GM10248 (cell line): ENCODE measurements around the gene PAM.

Experiments
- CTCF ChIA-PET: fragments of 300-600 bp; sonication (Branson Sonifier 250); formaldehyde crosslinking; extraction: SDS; loops from one replicate; lab custom pipeline; 2021; ENCODE audit warnings: antibody characterized with exemption; lab: Yijun Ruan, JAX
- POLR2A ChIA-PET: fragments of 350-650 bp; sonication (Branson Sonifier 250); formaldehyde crosslinking; extraction: SDS; loops from one replicate; lab custom pipeline; 2020; ENCODE audit warnings: antibody characterized with exemption; lab: Yijun Ruan, JAX
- DNase-seq: peaks from one replicate; pipeline ENCODE4 v3.0.0; 2012; ENCODE audit errors: extremely low spot score
- CTCF ChIP-seq: IDR thresholded peaks from 2 replicates; pipeline ENCODE4 v1.5.1; 2012; ENCODE audit warnings: mild to moderate bottlenecking, low read depth; ENCODE audit errors: extremely low read depth, missing control alignments, control extremely low read depth

PAM gene

DNA sequence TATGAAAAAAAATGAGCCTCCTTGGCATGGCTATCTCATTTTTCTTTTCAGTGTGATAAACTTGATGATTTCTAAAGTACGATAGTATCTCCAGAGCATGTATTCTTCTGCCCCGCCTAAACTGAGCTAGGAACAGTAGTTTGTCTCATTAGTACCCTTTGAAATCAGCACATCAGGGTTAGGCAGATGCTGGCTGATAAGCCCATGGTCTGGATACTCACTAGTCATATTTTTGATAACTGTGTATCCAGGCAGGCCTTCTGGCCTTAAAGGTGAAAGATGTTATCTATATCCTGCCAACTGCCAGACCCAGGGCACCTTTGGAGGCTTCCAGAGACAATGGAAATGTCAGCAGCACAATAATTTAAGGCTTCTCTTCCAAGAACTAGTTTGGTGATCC is 261.1 kb downstream of the PAM start:
- no peak for TF ChIP-seq CTCF
- no peak for DNase-seq
- ChIA-PET CTCF (no interaction called here), POLR2A (no interaction called here)

GRCh38 chr5:103019804-103020203 is 264.7 kb downstream of the PAM start:
- DNase-seq: no peak
- ChIA-PET POLR2A (no interaction called here), CTCF (interaction anchor here (1.0 to 1.1 kb wide), 3 partner anchors 8 to 338 kb away, joined by 3 read pairs; no protein-coding TSS in a partner anchor)
- no peak for TF ChIP-seq CTCF

DNA sequence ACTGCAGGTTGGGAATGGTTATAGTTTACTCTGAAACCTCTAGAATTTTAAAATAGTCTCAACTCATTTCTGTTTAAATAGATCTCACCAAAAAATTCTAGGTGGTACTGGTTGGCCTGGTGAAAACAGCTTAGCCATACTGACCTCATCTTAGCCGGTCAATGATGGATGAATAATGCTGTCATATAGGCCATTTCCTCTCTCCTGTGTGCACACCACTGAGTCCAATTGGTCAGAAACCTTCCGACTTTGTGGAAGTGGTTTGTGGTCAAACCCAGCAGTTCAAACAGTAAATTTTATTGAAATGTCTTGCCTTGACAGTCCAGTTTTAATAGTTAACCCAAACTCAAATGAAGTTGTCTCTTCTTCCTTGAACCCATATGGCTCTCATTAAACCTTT is 266.2 kb downstream of the PAM start:
- DNase-seq: no peak
- POLR2A ChIA-PET: no interaction called here
- CTCF ChIA-PET: interaction anchor here (1.3 to 2.0 kb wide), 2 partner anchors 10 to 17 kb away, joined by 4 to 7 read pairs; no protein-coding TSS in a partner anchor
- TF ChIP-seq CTCF: no peak

- POLR2A ChIA-PET: no interaction called here
- DNase-seq: no peak
- CTCF ChIA-PET: interaction anchor here (0.9 kb wide), 1 partner anchor 67 kb away, joined by 3 read pairs; no protein-coding TSS in a partner anchor
- TF ChIP-seq CTCF: no peak
Measured at GRCh38 chr5:103027267-103027666, 272.2 kb downstream of the PAM start.

- CTCF ChIA-PET: interaction anchor here (1.0 to 1.8 kb wide), 5 partner anchors 8 to 108 kb away, joined by 4 to 8 read pairs (median 5); no protein-coding TSS in a partner anchor
- POLR2A ChIA-PET: no interaction called here
- no peak for DNase-seq
- TF ChIP-seq CTCF: no peak
Measured at GRCh38 chr5:103031607-103032006, 276.5 kb downstream of the PAM start.

- ChIA-PET CTCF (no interaction called here), POLR2A (no interaction called here)
- DNase-seq: no peak
- no peak for TF ChIP-seq CTCF
Measured at GRCh38 chr5:103033696-103034095, 278.6 kb downstream of the PAM start.
